GM18909 (cell line): ENCODE results near the gene CLCN5.
A peak's percentile ranks its signal among the peaks of the same experiment; 100 is the strongest.
"Not testable (repeated sequence)": the region's sequence is repeated elsewhere in the genome, so short reads cannot be mapped to it uniquely, and the experiment has no call there.

Source experiments
- ATAC-seq: cut with Tn5 transposase; IDR thresholded peaks from one replicate; pipeline ENCODE4 v1.9.1; 2021; ENCODE audit warnings: mild to moderate bottlenecking; ENCODE audit not compliant: unreplicated experiment, poor library complexity

Gene CLCN5

GRCh38 chrX:49993661-49994060 lies 71.3 kb downstream of the CLCN5 start:
- no peak for ATAC-seq

- ATAC-seq = no peak
These were observed 72.8 kb downstream of the CLCN5 start for GRCh38 chrX:49995107-49995731.

DNA sequence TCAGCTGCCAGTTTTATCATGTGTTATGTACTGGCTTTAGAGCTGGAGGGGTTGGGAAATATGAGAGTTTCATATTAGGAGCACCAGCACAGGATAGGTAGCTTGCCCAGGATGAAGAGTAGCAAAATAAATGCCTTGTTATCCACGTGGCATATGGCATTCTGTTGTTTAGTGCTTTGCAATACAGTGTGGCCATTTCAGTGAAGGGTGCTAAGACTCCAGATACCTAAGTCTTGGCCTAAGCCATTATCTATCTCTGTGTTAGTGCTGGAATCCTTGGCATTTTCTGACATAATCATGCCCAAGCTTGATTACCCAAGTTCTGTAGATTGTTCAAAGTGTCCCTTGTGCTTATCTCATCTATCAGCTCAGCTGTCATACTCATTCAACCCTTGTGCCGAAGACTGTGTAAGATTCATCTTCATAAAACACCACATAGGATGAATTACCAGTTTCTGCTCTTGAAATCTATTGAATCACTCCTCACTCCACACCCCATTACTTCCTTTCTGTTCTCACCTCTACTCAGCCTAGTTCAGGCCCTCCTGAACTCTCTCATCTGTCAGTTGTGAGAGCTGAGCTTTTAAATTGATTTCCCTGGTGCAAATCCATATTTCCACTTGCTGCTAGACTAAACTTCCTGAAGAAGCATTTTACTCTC lies 73.5 kb downstream of the CLCN5 start:
- no peak for ATAC-seq

DNA sequence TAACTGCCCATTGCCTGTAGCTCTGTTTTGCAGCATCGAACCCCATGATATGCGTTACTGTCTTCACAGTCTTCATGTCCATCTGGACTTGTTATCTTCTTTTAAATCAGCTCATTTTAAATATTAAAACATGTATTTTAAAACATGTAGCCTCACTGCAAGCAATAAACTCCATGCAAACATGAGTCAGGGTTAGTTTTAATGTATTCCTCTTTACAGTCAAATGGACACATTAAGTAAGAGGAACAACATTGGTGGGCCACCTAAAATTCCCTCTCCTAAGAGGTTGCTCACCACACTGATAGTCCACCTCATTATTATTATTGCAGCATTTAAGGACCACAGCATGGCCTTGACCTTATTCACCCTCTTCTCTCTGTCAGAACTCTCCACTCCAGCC lies 74.1 kb downstream of the CLCN5 start:
- ATAC-seq = no peak

DNA sequence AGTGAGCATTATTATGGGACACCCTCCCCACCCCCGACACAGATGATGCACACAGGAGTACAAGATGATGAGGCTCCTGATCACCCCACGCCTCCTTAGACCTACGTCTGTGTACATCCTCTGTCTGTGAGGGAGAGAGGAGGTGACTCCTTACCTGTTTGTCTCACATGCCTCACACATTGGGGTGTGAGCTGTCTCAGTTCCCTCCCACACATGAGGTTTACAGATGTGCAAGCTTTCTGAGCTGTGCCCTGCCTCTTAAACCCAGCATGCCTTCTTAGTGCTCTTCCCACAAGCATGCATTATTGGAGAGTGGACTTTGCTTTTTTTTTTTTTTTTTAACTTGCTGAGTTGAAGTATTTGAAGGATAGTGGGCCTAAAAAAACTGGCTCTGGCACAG lies 76.7 kb downstream of the CLCN5 start:
- no peak for ATAC-seq

GRCh38 chrX:50000937-50001542 lies 78.6 kb downstream of the CLCN5 start:
- ATAC-seq = no peak

GRCh38 chrX:50002067-50002714 lies 79.8 kb downstream of the CLCN5 start:
- peak; percentile 62 for ATAC-seq

- ATAC-seq = no peak
These were observed 81.1 kb downstream of the CLCN5 start for GRCh38 chrX:50003467-50003866.

- ATAC-seq = no peak
These were observed 81.5 kb downstream of the CLCN5 start for GRCh38 chrX:50003927-50004326.

DNA sequence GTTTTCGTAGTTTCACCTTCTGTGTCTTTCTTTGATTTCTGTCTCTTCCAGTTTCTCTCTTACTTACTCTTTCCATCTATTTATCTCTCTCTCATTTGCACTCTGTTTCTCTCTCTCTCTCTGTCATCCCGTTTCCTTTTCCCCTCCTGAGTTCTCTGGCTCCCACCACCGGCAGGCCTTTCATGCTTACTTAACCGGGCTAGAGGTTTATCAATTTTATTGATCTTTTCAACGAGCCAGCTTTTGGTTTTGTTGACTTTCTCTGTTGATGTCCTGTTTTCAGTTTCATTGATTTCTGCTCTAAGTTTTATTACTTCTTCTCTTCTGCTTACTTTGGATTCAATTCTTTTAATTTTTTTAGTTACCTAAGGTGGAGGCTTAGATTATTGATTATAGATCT lies 103.2 kb downstream of the CLCN5 start:
- not testable (repeated sequence) for ATAC-seq

DNA sequence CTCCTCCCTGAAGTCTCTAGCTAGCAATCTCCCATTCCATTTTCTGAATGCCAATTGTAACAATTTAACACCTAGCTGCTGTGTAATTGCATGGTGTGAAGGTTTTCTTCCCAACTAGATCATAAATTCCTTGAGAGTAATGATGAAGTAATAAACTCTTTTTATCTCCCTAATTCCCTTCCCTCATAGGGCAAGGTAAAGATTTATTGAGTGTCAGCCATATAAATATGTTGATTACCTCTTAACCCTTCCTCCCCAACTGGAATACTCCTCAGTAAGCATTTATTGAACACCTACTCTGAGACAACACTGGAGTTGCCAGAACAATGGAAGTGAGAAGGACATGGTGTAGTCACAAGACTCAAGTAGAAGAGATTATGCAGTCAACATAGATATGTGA lies 112.7 kb downstream of the CLCN5 start:
- ATAC-seq = no peak

GRCh38 chrX:50036426-50036825 lies 114.0 kb downstream of the CLCN5 start:
- no peak for ATAC-seq

GRCh38 chrX:50045823-50046222 lies 123.4 kb downstream of the CLCN5 start:
- no peak for ATAC-seq

GRCh38 chrX:50049228-50049627 lies 126.8 kb downstream of the CLCN5 start:
- ATAC-seq = no peak

- no peak for ATAC-seq
These were observed 131.8 kb downstream of the CLCN5 start for GRCh38 chrX:50054147-50054546.

GRCh38 chrX:50066318-50066937 lies 144.0 kb downstream of the CLCN5 start:
- ATAC-seq = no peak

DNA sequence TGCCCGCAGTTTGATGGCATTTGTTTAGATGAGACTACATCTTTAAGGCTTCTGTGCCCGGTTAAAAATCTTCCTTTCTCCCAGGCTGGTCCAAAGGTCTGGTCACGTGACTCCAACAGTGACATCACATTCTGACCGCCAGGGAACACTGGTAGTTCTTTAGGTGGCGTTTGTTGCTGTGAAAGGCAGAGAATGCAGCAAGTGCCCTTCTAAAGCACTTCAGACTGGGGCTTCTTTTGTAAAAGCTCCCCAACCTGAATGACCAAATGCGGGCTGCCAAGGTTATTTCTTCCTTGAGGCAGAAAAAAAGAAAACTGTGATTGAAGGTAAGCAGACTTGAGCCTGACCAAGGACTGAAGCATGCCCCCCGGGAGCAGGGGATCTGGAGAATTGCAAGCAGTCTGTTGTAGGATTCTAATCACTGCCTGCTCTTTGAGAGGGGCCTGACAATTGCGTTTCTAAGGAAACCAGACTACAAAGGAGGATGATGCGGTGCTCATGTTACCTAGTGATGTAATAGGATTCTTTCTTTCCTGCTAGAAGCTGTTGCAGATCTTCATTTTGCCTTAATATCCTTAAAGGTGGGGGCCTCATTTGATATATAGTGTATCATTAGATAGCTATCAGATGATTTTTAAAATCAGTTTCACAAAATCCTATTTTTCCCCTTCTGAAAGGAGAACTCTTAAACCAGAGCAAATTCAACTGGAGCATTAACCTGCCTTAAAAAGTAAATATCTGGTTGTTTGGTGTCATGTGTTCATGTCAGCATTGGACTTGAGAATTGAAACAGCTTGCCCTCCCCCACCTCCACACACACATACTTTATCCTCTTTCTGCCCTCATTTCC lies 145.3 kb downstream of the CLCN5 start:
- no peak for ATAC-seq

DNA sequence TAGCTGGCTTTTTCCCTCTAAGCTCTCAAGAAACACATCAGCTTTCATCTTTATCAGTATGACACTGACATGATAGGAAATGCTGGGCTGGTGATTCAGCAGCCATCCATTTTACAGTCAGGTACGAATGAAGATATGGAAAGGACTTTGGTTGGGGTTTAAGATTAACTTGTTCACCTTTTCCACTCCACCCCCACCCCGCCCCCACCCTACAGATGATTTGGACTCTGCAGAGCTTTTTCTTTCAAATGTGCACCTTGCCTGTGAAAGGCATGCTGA lies 145.8 kb downstream of the CLCN5 start:
- no peak for ATAC-seq

- no peak for ATAC-seq
These were observed 146.5 kb downstream of the CLCN5 start for GRCh38 chrX:50068893-50069292.

- no peak for ATAC-seq
These were observed 149.1 kb downstream of the CLCN5 start for GRCh38 chrX:50071494-50071893.
